MG63 (cell line): ENCODE measurements around the gene CLIC1. TPM values are rescaled to one million over a fixed set of nuclear protein-coding genes. Genes with fewer than 3 reads are reported as not detected.

ENCODE experiments used
- DNase-seq: peaks from one replicate; pipeline ENCODE4 v3.0.0-alpha.2; 2020
- H3K27me3 ChIP-seq: fragments of 250-450 bp; sonication (Bioruptor Pico); 2 replicates; pipeline ENCODE4 v1.5.1; 2020; ENCODE audit warnings: mild to moderate bottlenecking, moderate library complexity
- H3K36me3 ChIP-seq: fragments of 250-450 bp; sonication (Bioruptor Pico); 2 replicates; pipeline ENCODE4 v1.5.1; 2020; ENCODE audit warnings: mild to moderate bottlenecking, moderate library complexity
- H3K4me3 ChIP-seq: fragments of 250-450 bp; sonication (Bioruptor Pico); 2 replicates; pipeline ENCODE4 v1.5.1; 2020; ENCODE audit warnings: mild to moderate bottlenecking, moderate library complexity
- H3K9me3 ChIP-seq: fragments of 250-450 bp; sonication (Bioruptor Pico); 2 replicates; pipeline ENCODE4 v1.5.1; 2020; ENCODE audit warnings: mild to moderate bottlenecking, moderate library complexity
- total RNA-seq: library from RNA; depleted of rRNA; stranded (reverse); fragments of >200 nt; shearing (Covaris generic); gene quantifications from 2 replicates; pipeline ENCODE4 v1.2.3, GENCODE V29; 2014; ENCODE audit warnings: low replicate concordance; rRNA removed

Gene CLIC1
- total RNA-seq: 571 and 764 TPM in 2 replicates

DNA sequence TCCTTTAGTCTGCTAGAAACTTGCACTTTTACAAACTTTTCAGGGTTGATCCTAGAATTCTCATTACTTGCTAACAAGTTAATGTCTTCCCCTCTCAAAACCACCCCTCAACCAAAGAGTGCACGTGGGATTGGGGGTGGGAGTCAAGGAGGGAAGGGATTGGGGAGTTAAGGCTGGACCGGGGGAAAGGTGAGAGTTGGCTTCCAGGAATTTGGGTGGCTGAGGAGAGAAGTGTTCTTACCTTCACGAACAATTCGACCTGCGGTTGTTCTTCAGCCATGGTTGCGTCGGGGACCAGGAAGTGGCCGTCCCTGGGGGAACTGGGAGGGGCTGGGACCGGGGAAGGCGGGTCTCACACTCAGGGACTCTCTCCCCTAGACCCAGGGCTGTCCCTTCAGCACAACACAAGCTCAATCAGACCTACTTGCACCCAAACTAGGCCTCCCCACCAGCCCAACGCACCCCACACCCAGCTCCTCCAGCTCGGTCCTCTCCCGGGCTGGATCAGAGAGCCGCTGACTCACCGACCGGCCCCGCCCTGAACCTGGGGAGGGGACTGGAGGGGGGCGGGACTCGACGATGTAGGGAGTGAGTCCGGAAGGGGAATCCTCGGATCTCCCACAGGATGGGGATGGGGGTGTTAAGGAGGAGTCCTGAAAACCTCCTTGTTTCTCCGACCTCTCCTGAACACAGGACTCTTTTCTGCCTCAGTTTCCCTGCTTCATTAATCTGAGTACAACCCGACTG lies at the start of gene CLIC1:
Gene CLIC1 (minus strand): TSS at position 510 of the 747 bp plus-strand sequence. CDS start 230 bp downstream, at position 280.
- DNase-seq: peak; percentile 88
- no peaks in the 10 kb centered on the region for H3K27me3 ChIP-seq
- no peaks in the 10 kb centered on the region for H3K9me3 ChIP-seq
- peak within 1 kb of the TSS; percentile 82 for H3K4me3 ChIP-seq
- peaks cover 38% of the 10 kb centered on the region for H3K36me3 ChIP-seq

- DNase-seq: no peak
- Histone ChIP-seq H3K4me3 (no peak overlapping the region), H3K36me3 (peaks cover 10% of the 10 kb centered on the region), H3K27me3 (no peaks in the 10 kb centered on the region), H3K9me3 (no peaks in the 10 kb centered on the region)
Observed at GRCh38 chr6:31785475-31785874, 49.1 kb upstream of the CLIC1 start.

DNA sequence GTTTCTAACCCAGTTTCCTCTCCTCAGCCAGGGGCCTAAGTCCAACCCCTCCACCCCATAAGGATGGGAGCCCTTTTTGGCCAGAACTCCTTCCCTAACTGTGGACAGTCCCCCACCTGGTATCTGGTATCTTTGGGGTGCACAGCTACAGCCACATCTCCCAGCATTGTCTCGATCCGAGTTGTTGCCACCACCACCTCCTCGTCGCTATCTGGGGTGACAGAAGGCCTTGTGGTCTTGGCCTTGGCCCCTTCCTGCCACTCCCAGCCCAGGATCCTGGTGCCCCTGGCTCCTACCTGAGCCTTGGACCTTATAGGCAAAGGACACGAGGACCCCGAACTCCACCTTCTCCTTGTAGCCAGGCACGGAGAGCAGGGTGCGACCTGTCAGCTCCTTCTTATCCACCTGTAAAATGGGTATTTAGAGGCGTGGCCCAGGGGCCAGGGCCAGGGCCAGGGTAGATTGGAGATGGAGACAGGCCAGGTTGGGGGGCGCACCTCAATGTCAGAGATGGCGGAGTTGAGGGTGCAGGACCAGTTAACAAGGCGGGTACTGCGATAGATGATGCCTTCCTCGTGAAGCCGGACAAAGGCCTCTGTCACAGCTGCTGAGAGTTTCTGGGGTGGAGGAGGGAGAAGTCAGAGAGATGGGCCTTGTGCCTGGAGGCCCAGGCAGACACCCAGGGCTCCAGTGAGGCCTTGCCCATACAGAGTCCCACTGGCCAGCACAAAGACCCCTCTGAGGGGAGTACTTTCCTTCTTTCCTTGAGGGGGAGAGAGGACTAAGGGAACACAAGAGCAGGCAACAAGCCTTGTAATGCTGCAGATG lies 48.0 kb upstream of the CLIC1 start:
- no peaks in the 10 kb centered on the region for H3K27me3 ChIP-seq
- H3K36me3 ChIP-seq: peaks cover 13% of the 10 kb centered on the region
- no peaks in the 10 kb centered on the region for H3K9me3 ChIP-seq
- no peak overlapping the region for H3K4me3 ChIP-seq
- DNase-seq: no peak

DNA sequence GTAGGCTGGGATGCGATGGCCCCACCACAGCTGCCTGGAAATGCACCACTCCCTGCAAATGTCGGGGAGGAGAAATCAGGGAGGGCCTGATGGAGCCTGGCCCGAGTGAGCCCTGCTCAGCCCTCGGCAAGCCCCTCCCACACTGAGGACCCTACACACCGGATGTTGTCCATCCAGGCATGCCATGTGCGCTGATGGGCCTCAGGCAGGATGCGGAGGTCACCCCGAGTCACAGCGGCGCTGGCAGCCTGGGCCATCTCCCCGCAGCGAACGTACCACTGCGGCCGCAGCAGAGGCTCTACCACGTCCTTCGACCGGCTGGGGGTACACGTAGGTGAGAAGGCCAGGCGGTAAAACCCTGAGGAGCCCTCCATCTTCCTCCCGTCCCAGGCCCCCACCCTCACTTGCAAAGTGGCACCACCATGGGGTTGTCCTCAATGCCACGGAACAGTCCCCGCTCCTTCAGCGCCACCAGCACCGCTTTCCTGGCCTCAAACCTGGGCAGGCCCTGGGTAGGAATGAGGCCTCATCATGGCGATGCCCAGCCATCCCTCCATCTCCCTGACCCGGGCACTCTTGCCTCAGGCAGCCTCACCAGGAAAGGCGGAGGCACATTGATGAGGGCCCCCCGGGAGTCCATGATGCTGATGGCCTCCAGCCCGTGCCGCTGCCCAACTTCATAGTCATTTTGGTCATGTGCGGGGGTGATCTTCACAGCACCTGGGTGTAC lies 46.0 kb upstream of the CLIC1 start:
- peaks cover 13% of the 10 kb centered on the region for H3K36me3 ChIP-seq
- H3K9me3 ChIP-seq: no peaks in the 10 kb centered on the region
- no peak overlapping the region for H3K4me3 ChIP-seq
- DNase-seq: no peak
- no peaks in the 10 kb centered on the region for H3K27me3 ChIP-seq

- Histone ChIP-seq H3K9me3 (no peaks in the 10 kb centered on the region), H3K4me3 (no peak overlapping the region), H3K27me3 (no peaks in the 10 kb centered on the region), H3K36me3 (peaks cover 13% of the 10 kb centered on the region)
- no peak for DNase-seq
Observed at GRCh38 chr6:31781244-31782125, 45.2 kb upstream of the CLIC1 start.

DNA sequence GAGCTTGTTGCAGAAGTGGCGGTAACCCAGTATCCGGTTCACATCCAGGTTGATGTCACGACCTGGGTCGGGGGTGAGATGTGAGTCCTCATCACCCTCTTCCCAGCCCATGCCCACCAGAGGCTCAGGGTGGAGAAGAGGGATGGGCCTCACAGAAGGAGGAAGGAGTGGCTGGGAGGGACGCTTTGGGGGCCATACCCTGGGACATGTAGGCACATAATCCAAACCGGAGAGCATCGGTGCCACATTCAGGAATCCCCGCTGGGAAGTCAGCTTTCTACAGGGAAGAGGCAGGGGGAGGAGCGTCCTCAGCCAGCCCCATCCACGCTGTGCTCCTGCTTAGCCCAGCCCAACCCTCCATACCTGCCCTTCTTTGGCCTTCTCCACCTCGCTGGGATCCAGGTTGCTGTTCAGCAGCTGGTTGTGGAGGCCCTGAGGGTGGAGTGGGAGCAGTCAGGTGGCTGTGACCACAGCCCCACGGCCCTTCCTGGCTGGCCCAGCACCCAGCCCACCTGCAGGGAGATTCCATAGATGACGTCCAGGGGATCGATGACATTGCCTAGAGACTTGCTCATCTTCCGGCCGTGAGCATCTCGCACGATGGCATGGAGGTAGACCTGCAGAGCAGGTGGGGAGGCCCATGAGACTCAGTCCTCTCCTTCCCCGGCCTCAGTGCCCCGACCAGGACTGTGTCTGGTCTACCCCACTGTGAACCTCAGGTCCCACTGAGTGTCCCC lies 44.3 kb upstream of the CLIC1 start:
- Histone ChIP-seq H3K9me3 (no peaks in the 10 kb centered on the region), H3K36me3 (peaks cover 10% of the 10 kb centered on the region), H3K4me3 (no peak overlapping the region), H3K27me3 (no peaks in the 10 kb centered on the region)
- no peak for DNase-seq

GRCh38 chr6:31779908-31780307 lies 43.6 kb upstream of the CLIC1 start:
- Histone ChIP-seq H3K9me3 (no peaks in the 10 kb centered on the region), H3K4me3 (no peak overlapping the region), H3K36me3 (peaks cover 3% of the 10 kb centered on the region), H3K27me3 (no peaks in the 10 kb centered on the region)
- no peak for DNase-seq

GRCh38 chr6:31778999-31779885 lies 42.9 kb upstream of the CLIC1 start:
- Histone ChIP-seq H3K27me3 (no peaks in the 10 kb centered on the region), H3K9me3 (no peaks in the 10 kb centered on the region), H3K36me3 (peaks cover 3% of the 10 kb centered on the region), H3K4me3 (no peak overlapping the region)
- DNase-seq: no peak

DNA sequence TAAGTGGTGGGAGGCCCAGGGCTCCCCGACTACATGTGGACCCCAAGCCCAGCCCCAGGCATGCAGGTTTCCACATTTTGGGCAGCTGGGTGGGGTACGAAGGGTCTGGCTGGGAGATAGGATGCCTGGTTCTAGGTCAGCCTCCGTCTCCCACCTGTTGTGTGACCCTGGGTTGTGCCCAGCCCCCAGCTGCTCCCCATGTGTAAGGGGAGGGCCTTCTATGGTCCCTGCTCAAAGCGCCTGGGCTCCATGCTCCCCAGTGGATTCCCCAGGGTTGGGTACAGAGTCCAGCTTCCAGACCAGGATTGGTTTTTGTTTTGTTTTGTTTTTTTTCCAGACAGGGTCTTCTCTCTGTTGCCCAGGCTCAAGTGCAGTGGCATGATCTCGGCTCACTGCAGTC lies 41.9 kb upstream of the CLIC1 start:
- DNase-seq: no peak
- Histone ChIP-seq H3K36me3 (peaks cover 3% of the 10 kb centered on the region; the same call in 1 of the 2 replicates), H3K9me3 (no peaks in the 10 kb centered on the region), H3K27me3 (no peaks in the 10 kb centered on the region), H3K4me3 (no peak overlapping the region)

DNA sequence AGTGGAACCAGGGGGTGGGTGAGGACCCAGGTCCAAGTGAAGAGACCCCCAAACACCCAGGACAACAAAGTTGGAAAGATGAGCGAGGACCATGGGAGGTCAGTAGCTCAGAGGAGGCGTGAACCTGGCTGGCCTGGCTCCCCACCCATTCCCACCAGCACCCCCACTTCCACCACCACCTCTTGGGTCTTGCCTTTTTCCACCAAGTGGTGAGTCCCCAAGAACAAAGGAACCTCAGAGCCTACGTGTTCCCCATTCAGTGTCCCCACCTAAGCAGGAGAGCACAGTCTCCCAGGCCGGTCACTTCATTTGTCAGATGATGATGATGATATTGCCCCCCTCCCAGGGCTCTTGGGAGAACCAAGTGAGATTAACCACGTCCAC lies 41.3 kb upstream of the CLIC1 start:
- no peaks in the 10 kb centered on the region for H3K27me3 ChIP-seq
- H3K9me3 ChIP-seq: no peaks in the 10 kb centered on the region
- no peak overlapping the region for H3K4me3 ChIP-seq
- H3K36me3 ChIP-seq: peaks cover 3% of the 10 kb centered on the region; the same call in 1 of the 2 replicates
- DNase-seq: no peak

DNA sequence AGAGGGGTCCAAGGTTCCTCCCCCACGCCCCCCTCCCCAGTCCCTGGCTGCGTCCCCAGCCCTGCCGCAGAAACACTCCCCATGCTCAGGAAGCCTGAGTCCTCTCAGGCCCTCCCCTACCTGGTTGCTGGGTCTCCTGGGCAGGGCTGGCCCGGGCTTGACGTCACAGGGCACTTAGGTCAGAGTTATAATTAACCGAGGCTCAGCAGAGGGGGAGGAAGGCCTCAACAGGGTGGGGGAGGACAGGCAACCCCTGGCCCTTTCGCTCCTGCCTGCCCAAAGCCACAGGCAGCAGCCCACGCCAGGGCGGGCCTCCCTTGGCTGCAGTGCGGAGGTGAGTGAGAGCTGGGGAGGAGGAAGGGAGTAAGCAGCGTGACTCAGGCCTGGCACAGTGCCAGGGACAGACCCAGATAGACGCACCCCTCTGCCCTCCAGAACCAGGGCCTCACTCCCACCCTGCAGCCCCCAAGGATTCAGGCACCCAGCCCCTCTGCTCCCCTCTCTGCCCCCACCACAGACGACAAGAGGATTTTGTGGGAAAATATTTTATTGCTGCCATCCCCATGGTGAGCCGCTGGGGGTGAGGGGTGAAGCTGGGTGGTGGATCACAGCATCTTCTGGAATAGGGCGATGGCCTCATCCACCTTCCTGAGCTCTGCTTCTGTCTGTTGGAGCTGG lies 40.8 kb upstream of the CLIC1 start, which contains the start of gene VWA7:
Gene VWA7 (minus strand): TSS at position 340 of the 678 bp plus-strand sequence. CDS start 549 bp downstream, outside the sequence.
- H3K4me3 ChIP-seq: no peak within 1 kb of the TSS
- no peaks in the 10 kb centered on the region for H3K9me3 ChIP-seq
- peaks cover 3% of the 10 kb centered on the region; the same call in 1 of the 2 replicates for H3K36me3 ChIP-seq
- DNase-seq: peak; percentile 82
- no peaks in the 10 kb centered on the region for H3K27me3 ChIP-seq

- no peaks in the 10 kb centered on the region for H3K27me3 ChIP-seq
- H3K9me3 ChIP-seq: no peaks in the 10 kb centered on the region
- H3K36me3 ChIP-seq: peaks cover 3% of the 10 kb centered on the region; the same call in 1 of the 2 replicates
- DNase-seq: no peak
- no peak overlapping the region for H3K4me3 ChIP-seq
Observed at GRCh38 chr6:31776485-31776988, 40.2 kb upstream of the CLIC1 start.

DNA sequence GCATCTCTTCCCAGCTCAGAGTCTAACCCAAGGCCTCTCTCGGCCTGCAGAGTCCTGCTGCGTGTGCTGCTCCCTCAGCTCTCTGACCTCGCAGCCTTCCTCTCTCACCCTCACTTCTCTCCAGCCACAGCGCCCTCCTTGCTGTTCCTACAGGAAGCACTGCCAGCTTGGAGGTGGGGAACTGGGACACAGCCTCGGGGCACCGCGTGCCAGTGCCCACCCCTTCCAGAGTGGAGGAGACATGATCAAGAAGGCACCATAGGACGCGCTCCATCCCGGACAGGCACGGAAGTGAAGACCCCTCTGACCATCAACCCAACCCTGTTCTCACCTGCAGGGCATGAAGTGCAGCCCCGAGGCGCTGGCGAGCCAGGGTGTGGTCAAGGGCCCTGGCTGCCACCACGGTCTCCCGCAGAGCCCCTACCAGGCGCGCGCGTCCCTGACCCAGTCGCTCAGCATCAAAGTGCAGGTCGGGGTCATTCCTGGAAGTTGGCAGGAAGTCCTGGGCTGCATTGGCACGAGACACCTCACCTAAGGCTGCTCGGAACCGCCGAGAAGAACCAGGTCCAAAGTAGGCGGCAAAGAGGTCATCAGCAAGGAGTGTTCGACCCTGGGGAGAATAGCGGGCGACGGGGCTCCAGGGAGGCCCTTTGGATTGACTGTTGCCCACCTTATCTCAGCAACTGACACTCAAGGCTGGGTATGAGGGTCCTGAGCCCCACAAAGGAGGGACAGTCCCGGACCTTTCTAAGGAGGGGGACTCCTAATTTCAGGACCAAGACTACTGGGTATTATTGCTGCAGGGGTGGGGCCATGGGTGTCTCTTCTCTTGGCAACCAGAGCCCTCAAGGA lies 39.5 kb upstream of the CLIC1 start:
- no peak overlapping the region for H3K4me3 ChIP-seq

More for the DNA sequence above, 39.5 kb upstream of the CLIC1 start:
- no peaks in the 10 kb centered on the region for H3K9me3 ChIP-seq
- DNase-seq: no peak
- H3K27me3 ChIP-seq: no peaks in the 10 kb centered on the region
- H3K36me3 ChIP-seq: peaks cover 3% of the 10 kb centered on the region; the same call in 1 of the 2 replicates
